Colonic mucosa (tissue), 4 donors: Measurements from ENCODE around the gene CAV3. TPM values are rescaled to one million over a fixed set of nuclear protein-coding genes. Genes with fewer than 3 reads are reported as not detected.
"Not testable (repeated sequence)": the region's sequence is repeated elsewhere in the genome, so short reads cannot be mapped to it uniquely, and the experiment has no call there.

Experiments
- DNase-seq: peaks from one replicate; pipeline ENCODE4 v3.0.0-alpha.2; 2020
- H3K27ac ChIP-seq: fragments of 200-600 bp; one replicate; pipeline ENCODE4 v1.8.0; 2021
- H3K27me3 ChIP-seq: fragments of 200-600 bp; one replicate; pipeline ENCODE4 v1.8.0; 2021
- H3K36me3 ChIP-seq: fragments of 200-600 bp; one replicate; pipeline ENCODE4 v1.8.0; 2021
- H3K4me1 ChIP-seq: fragments of 200-600 bp; one replicate; pipeline ENCODE4 v1.8.0; 2021; ENCODE audit warnings: mild to moderate bottlenecking
- H3K4me3 ChIP-seq: fragments of 200-600 bp; one replicate; pipeline ENCODE4 v1.8.0; 2021
- H3K9ac ChIP-seq, 2 donors: one replicate each; pipeline ENCODE4 v1.7.0; 2013; ENCODE audit warnings: control low read depth in 2 of 2, low read depth in 2 of 2, low read length in 2 of 2
- H3K9me3 ChIP-seq: fragments of 200-600 bp; one replicate; pipeline ENCODE4 v1.8.0; 2021
- intact Hi-C: fragments of 100-400 bp; cut with DNase I; formaldehyde crosslinking; loops from one replicate; pipeline ENCODE4 v1.14.1; 2022
- total RNA-seq, 2 donors: library from RNA; stranded (reverse); fragmentation: NEBNext Ultra II Directional in 1 of 2; extraction: Animal tissue kit (Norgen Biotek cat#: 25700) in 1 of 2; gene quantifications; one replicate each; pipeline ENCODE4 v1.2.1, GENCODE V29; 2021
- TF ChIP-seq, protein P1 (sequence below): fragments of 200-600 bp; IDR thresholded peaks from one replicate; pipeline ENCODE4 v1.8.0; 2022; ENCODE audit warnings: antibody characterized with exemption, mild to moderate bottlenecking
- donor health status: healthy.
- donor health status: DM: no; HTN: no; CAD: no.
- donor health status: DM: no; HTN: no; CAD: no.

CAV3 gene
- not detected for total RNA-seq

DNA sequence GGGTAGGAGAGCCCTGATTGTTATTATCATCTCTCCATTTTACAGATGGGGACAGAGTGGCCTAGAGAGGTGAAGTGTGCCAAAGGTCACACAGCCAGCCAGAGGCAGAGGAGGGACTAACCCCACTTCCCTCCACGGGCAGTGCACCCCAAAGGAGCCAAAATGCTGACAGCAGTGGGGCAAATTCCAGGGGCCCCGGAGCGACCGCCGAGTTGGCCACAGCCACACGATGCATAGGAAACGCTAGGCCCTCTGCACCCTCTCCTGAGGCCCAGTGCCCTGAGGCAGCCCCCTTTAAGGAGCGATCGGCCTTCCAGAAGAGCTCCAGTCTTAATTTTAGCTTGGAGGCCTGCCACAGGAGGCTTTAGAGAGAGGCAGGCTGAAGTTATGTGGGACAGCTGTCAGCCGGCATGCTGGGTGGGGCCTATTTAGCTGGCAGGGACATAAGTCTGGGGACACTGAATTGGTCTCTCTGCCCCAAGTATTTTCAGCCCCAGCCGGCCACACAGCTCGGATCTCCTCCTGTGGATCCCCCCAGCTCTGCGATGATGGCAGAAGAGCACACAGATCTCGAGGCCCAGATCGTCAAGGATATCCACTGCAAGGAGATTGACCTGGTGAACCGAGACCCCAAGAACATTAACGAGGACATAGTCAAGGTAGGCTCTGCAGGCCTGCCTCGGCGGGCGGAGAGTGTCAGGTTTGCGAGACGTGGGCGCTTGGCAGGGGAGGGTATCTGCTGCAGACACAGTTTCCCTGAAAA lies at the start of gene CAV3:
Gene CAV3, plus strand, starts transcription at position 471 of the 763 bp plus-strand sequence. Its CDS starts 75 bp downstream, at position 546.
- Histone ChIP-seq H3K4me1 (no peaks in the 10 kb centered on the region), H3K9me3 (no peaks in the 10 kb centered on the region), H3K27me3 (no peaks in the 10 kb centered on the region), H3K4me3 (no peak within 1 kb of the TSS), H3K36me3 (no peaks in the 10 kb centered on the region), H3K27ac (no peak within 1 kb of the TSS), H3K9ac (no peak within 1 kb of the TSS)
- intact Hi-C loops, result no loop called here
- no peak for DNase-seq
- TF ChIP-seq, protein P1, sequence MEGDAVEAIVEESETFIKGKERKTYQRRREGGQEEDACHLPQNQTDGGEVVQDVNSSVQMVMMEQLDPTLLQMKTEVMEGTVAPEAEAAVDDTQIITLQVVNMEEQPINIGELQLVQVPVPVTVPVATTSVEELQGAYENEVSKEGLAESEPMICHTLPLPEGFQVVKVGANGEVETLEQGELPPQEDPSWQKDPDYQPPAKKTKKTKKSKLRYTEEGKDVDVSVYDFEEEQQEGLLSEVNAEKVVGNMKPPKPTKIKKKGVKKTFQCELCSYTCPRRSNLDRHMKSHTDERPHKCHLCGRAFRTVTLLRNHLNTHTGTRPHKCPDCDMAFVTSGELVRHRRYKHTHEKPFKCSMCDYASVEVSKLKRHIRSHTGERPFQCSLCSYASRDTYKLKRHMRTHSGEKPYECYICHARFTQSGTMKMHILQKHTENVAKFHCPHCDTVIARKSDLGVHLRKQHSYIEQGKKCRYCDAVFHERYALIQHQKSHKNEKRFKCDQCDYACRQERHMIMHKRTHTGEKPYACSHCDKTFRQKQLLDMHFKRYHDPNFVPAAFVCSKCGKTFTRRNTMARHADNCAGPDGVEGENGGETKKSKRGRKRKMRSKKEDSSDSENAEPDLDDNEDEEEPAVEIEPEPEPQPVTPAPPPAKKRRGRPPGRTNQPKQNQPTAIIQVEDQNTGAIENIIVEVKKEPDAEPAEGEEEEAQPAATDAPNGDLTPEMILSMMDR, result no peak

DNA sequence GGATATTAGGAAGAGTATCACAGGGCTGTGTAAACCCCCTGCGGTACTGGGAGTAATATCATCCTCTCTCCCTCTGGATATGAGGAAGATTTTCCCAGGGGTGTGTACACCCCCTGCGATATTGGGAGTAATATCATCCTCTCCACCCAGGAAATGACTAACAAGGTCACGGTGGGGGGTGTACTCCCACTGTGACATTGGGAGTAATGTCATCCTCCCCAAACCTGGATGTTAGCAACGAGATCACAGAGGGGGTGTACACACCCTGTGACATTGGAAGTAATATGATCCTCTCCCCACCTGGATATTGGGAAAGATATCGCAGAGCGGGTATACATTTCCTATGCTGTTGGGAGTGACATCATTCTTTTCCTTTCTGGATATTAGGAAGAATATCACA lies 48.6 kb upstream of the CAV3 start:
- H3K27me3 ChIP-seq, H3K36me3 ChIP-seq, DNase-seq, H3K9me3 ChIP-seq, H3K4me1 ChIP-seq, H3K9ac ChIP-seq, intact Hi-C loops, H3K27ac ChIP-seq, H3K4me3 ChIP-seq: not testable (repeated sequence)

DNA sequence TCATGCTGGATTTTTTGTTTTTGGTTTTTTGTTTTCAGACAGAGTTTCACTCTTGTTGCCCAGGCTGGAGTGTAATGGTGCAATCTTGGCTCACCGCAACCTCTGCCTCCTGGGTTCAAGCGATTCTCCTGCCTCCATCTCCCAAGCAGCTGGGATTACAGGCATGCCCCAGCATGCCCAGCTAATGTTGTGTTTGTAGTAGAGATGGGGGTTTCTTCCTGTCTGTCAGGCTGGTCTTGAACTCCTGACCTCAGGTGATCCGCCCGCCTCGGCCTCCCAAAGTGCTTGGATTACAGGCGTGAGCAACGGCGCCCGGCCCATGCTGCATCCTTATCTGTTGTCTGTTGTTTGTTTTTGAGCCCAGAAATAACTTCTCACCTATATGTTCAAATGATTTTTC lies 42.3 kb upstream of the CAV3 start:
- H3K36me3 ChIP-seq, H3K9me3 ChIP-seq, H3K4me1 ChIP-seq, H3K4me3 ChIP-seq, H3K9ac ChIP-seq, DNase-seq, intact Hi-C loops, H3K27ac ChIP-seq, H3K27me3 ChIP-seq: not testable (repeated sequence)

DNA sequence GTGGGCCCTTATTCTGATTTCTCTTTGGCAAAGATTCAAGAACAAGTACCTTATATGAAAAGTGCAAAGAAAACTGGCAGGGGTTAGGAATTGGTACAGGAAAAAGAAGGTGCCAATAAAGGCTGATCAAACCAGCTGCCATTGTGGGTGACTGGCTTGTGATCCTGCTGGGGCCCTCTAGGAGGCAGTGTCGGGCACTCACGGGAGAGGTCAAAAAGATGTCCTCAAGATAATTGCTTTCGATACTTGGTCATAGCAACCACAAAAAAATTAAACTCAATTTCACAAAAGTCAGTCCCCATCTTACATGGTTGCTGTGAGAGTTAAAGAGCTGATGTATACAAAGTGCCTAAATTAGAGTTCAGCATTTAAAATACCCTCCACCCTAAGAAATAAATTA lies 31.0 kb upstream of the CAV3 start:
- H3K36me3 ChIP-seq, result no peaks in the 10 kb centered on the region
- H3K4me3 ChIP-seq, result no peak overlapping the region
- no peak overlapping the region for H3K27ac ChIP-seq
- no peaks in the 10 kb centered on the region for H3K27me3 ChIP-seq
- no peaks in the 10 kb centered on the region for H3K9me3 ChIP-seq
- TF ChIP-seq, protein P1, result no peak
- DNase-seq, result no peak
- intact Hi-C loops, result no loop called here
- no peaks in the 10 kb centered on the region for H3K4me1 ChIP-seq
- no peak overlapping the region for H3K9ac ChIP-seq

DNA sequence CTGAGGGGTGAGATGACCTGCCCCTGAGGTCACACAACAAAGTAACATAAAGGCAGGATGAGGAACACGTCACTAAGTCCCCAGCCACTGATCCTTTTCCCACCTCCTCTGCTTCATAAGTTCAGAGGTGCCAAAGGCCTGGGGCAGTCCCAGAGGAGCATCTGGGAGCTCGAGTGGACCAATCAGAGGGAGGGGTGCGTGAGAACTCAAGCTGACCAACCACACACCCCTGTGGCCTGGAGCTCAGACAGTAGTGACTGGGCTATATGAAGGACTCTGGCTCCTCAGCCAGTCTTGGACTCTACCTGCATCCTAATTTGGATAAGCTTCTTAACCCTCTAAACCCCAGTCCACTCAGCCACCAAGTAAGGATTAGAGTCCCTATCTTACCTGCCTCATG lies 28.0 kb upstream of the CAV3 start:
- DNase-seq, result no peak
- TF ChIP-seq, protein P1, result no peak
- Histone ChIP-seq H3K4me3 (no peak overlapping the region), H3K9me3 (no peaks in the 10 kb centered on the region), H3K9ac (no peak overlapping the region), H3K4me1 (no peaks in the 10 kb centered on the region), H3K27ac (no peak overlapping the region), H3K27me3 (no peaks in the 10 kb centered on the region), H3K36me3 (no peaks in the 10 kb centered on the region)
- intact Hi-C loops, result no loop called here

DNA sequence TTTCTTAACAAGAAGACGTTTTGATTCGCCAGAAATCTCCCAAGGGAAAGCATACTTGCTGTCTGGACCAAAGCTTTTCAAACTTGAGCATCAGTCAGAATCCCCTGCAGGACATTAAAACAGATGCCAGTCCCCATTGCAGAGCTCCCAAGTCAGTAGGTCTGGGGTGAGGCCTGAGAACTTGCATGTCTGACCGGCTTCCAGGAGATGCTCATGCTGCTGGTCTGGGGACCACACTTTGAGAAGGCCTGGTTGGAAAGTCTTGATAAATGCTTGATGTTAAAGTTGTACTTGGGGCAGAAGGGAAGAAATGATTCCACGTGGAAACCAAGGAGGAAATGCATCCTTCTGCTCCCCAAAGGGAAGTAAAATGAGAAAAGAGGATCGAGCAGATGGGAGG lies 24.3 kb upstream of the CAV3 start:
- TF ChIP-seq, protein P1, result no peak

More for the DNA sequence above, 24.3 kb upstream of the CAV3 start:
- intact Hi-C loops, result no loop called here
- no peaks in the 10 kb centered on the region for H3K9me3 ChIP-seq
- H3K4me1 ChIP-seq, result no peaks in the 10 kb centered on the region
- no peak overlapping the region for H3K4me3 ChIP-seq
- H3K9ac ChIP-seq, result no peak overlapping the region
- H3K27me3 ChIP-seq, result no peaks in the 10 kb centered on the region
- no peak overlapping the region for H3K27ac ChIP-seq
- DNase-seq, result no peak
- H3K36me3 ChIP-seq, result no peaks in the 10 kb centered on the region
